K562 (cell line): ENCODE results near the gene CCDC50. TPM values are rescaled to one million over a fixed set of nuclear protein-coding genes. Genes with fewer than 3 reads are reported as not detected.

Experiments
- ATAC-seq: fragments of 200-7000 bp; cut with Tn5 transposase; 3 replicates; pipeline ENCODE4 v1.9.1; 2020; ENCODE audit warnings: moderate library complexity
- BruUV-seq: library from RNA; stranded (reverse); fragments of 400-500 nt; replicated peaks from 2 replicates; lab custom pipeline; 2021; lab: Mats Ljungman, UMichigan
- CTCF ChIA-PET: fragments of 300-600 bp; formaldehyde crosslinking; extraction: SDS; loops from one replicate; lab custom pipeline; 2021; ENCODE audit warnings: low intra/inter-chr PET ratio; lab: Yijun Ruan, JAX
- POLR2A ChIA-PET: fragments of 300-600, 350-650 bp; sonication (Branson Sonifier 250); formaldehyde crosslinking; extraction: SDS; loops from one replicate; lab custom pipeline; 2021; ENCODE audit warnings: antibody characterized with exemption, inconsistent platforms; lab: Yijun Ruan, JAX
- DNase-seq, 4 experiments: peaks; one replicate each; pipeline versions ENCODE4 v3.0.0 to v3.0.0-alpha.2; 2011 to 2018; ENCODE audit warnings: low spot score in 3 of 4, mixed read lengths in 3 of 4; ENCODE audit errors: extremely low read depth in 1 of 4
- FAIRE-seq: peaks from 2 replicates; lab custom pipeline; 2011; peaks lifted over from hg19 to GRCh38; lab: Jason Lieb, UNC
- H2AFZ ChIP-seq: 2 replicates; pipeline ENCODE4 v1.6.0; 2011; ENCODE audit warnings: low read depth, low read length, control low read depth, inconsistent platforms
- H3K27ac ChIP-seq: fragments of 200-600 bp; 3 replicates; pipeline ENCODE4 v1.8.0; 2011; ENCODE audit warnings: low read depth, mild to moderate bottlenecking, control low read depth, inconsistent platforms, low read length, moderate library complexity, mixed read lengths; ENCODE audit errors: extremely low read depth
- H3K27me3 ChIP-seq, 2 experiments: fragments of 300-600 bp in 1 of 2; 2 replicates in 1 of 2; 3 replicates in 1 of 2; pipeline versions ENCODE4 v1.6.0 to v1.8.0; 2011; ENCODE audit warnings: inconsistent platforms in 2 of 2, low read length in 2 of 2, mild to moderate bottlenecking in 1 of 2, mixed read lengths in 1 of 2, moderate library complexity in 1 of 2; ENCODE audit not compliant: control insufficient read depth in 2 of 2, insufficient read depth in 2 of 2
- H3K36me3 ChIP-seq: fragments of 300-600 bp; 3 replicates; pipeline ENCODE4 v1.8.0; 2011; ENCODE audit warnings: mild to moderate bottlenecking, low read length, inconsistent platforms; ENCODE audit not compliant: control insufficient read depth, insufficient read depth
- H3K4me1 ChIP-seq, 2 experiments: fragments of 200-600 bp in 1 of 2; replicated peaks in 1 of 2; 2 replicates in 1 of 2; 3 replicates in 1 of 2; pipeline versions ENCODE4 v1.5.1 to v1.8.0; 2011; ENCODE audit warnings: inconsistent platforms in 2 of 2, low read length in 2 of 2, mild to moderate bottlenecking in 1 of 2, mixed read lengths in 1 of 2, moderate library complexity in 1 of 2; ENCODE audit not compliant: control insufficient read depth in 2 of 2, insufficient read depth in 2 of 2
- H3K4me2 ChIP-seq: 2 replicates; pipeline ENCODE4 v1.6.1; 2011; ENCODE audit warnings: low read length, control low read depth, inconsistent platforms, mixed read lengths; ENCODE audit not compliant: insufficient read depth
- H3K4me3 ChIP-seq: fragments of 200-600 bp; sonication (generic), shearing (Covaris generic); 2 replicates; pipeline ENCODE4 v1.5.1; 2016; ENCODE audit warnings: control low read depth, inconsistent platforms
- H3K79me2 ChIP-seq: fragments of 200-600 bp; 3 replicates; pipeline ENCODE4 v1.8.0; 2011; ENCODE audit warnings: low read length, inconsistent platforms; ENCODE audit not compliant: control insufficient read depth, insufficient read depth
- H3K9ac ChIP-seq, 2 experiments: 2 replicates each; pipeline versions ENCODE4 v1.6.0 to v1.6.1; 2011; ENCODE audit warnings: low read depth in 2 of 2, low read length in 2 of 2, control low read depth in 1 of 2, inconsistent platforms in 1 of 2, mild to moderate bottlenecking in 1 of 2, mixed read lengths in 1 of 2; ENCODE audit not compliant: insufficient read depth in 1 of 2
- H3K9me1 ChIP-seq: one replicate; pipeline ENCODE4 v1.6.0; 2011; ENCODE audit warnings: inconsistent platforms, mild to moderate bottlenecking, low read length, moderate library complexity; ENCODE audit not compliant: control insufficient read depth, insufficient read depth
- H3K9me3 ChIP-seq: replicated peaks from 2 replicates; pipeline ENCODE4 v1.5.1; 2011; ENCODE audit warnings: low read depth, low read length, inconsistent platforms; ENCODE audit not compliant: control insufficient read depth, insufficient read depth
- H4K20me1 ChIP-seq: replicated peaks from 2 replicates; pipeline ENCODE4 v1.6.1; 2011; ENCODE audit warnings: low read length, inconsistent platforms, mixed read lengths; ENCODE audit not compliant: control insufficient read depth, insufficient read depth
- BRD9 ChIP-seq: fragments of 450-650 bp; IDR thresholded peaks from 2 replicates; pipeline ENCODE4 v1.6.1; 2018; ENCODE audit warnings: low read depth; ENCODE audit not compliant: partially characterized antibody
- CAMTA2 ChIP-seq: fragments of 250-450 bp; sonication (Bioruptor Pico); conservative IDR thresholded peaks from 2 replicates; pipeline ENCODE4 v1.5.1; 2022
- CREBBP ChIP-seq: IDR thresholded peaks from one replicate; pipeline ENCODE4 v1.6.1; 2012; ENCODE audit warnings: low read depth, mild to moderate bottlenecking, control low read depth, inconsistent platforms, low read length
- FOS ChIP-seq: IDR thresholded peaks from 3 replicates; pipeline ENCODE4 v1.6.1; 2011; ENCODE audit not compliant: insufficient read length; ENCODE audit errors: extremely low read depth
- LEF1 ChIP-seq: fragments of 450-650 bp; IDR thresholded peaks from 2 replicates; pipeline ENCODE4 v1.6.1; 2016; ENCODE audit warnings: mild to moderate bottlenecking
- NCOA2 ChIP-seq, 2 experiments: fragments of 450-650 bp; IDR thresholded peaks; 2 replicates each; pipeline ENCODE4 v1.6.1; 2018; ENCODE audit warnings: mild to moderate bottlenecking in 2 of 2, moderate library complexity in 1 of 2; ENCODE audit not compliant: partially characterized antibody in 2 of 2
- NR3C1 ChIP-seq: sonication (generic); formaldehyde crosslinking; IDR thresholded peaks from 2 replicates; pipeline ENCODE4 v1.8.1; 2022; ENCODE audit warnings: missing genetic modification reagents
- PHTF2 ChIP-seq: fragments of 250-450 bp; sonication (Bioruptor Pico); IDR thresholded peaks from 2 replicates; pipeline ENCODE4 v1.5.0; 2021; ENCODE audit warnings: mild to moderate bottlenecking
- POLR2B ChIP-seq: fragments of 450-650 bp; IDR thresholded peaks from 2 replicates; pipeline ENCODE4 v1.6.1; 2018; ENCODE audit warnings: low read depth; ENCODE audit not compliant: partially characterized antibody
- POLR2H ChIP-seq: IDR thresholded peaks from 2 replicates; pipeline ENCODE4 v1.6.1; 2016; ENCODE audit warnings: missing genetic modification characterization, low read depth, mild to moderate bottlenecking, control low read depth, missing compliant biosample characterization, moderate library complexity
- POU5F1 ChIP-seq: fragments of 150-350 bp; IDR thresholded peaks from 2 replicates; pipeline ENCODE4 v1.6.1; 2014; ENCODE audit warnings: borderline replicate concordance, low read length, low read depth, mild to moderate bottlenecking; ENCODE audit not compliant: partially characterized antibody
- PURB ChIP-seq: sonication (generic); formaldehyde crosslinking; IDR thresholded peaks from 2 replicates; pipeline ENCODE4 v1.9.0; 2021; ENCODE audit warnings: low read depth, mild to moderate bottlenecking, missing genetic modification reagents
- RB1 ChIP-seq: fragments of 450-650 bp; IDR thresholded peaks from 2 replicates; pipeline ENCODE4 v1.6.1; 2017; ENCODE audit warnings: low read depth, mild to moderate bottlenecking
- SMARCE1 ChIP-seq: fragments of 450-650 bp; IDR thresholded peaks from 2 replicates; pipeline ENCODE4 v1.7.1; 2016; ENCODE audit warnings: mild to moderate bottlenecking
- SRSF9 ChIP-seq: fragments of 200-400 bp; formaldehyde crosslinking; IDR thresholded peaks from 2 replicates; pipeline ENCODE4 v1.6.1; 2017; ENCODE audit warnings: low read depth, low read length, borderline replicate concordance
- ZFPM2 ChIP-seq: fragments of 250-450 bp; sonication (Bioruptor Pico); IDR thresholded peaks from 2 replicates; pipeline ENCODE4 v1.5.1; 2022; ENCODE audit warnings: mild to moderate bottlenecking
- ZNF436 ChIP-seq: fragments of 250-450, 450-650 bp; sonication (Bioruptor Pico); formaldehyde crosslinking; IDR thresholded peaks from 2 replicates; pipeline ENCODE4 v1.7.0; 2020; ENCODE audit warnings: mild to moderate bottlenecking
- WGBS: fragments of 100-300 bp; shearing (Covaris generic); methylation state at CpG from one replicate; pipeline ENCODE4 v1.1.6; 2016; ENCODE audit warnings: low coverage, mixed read lengths; ENCODE audit not compliant: insufficient coverage; ENCODE audit errors: missing lambda C conversion rate; 5-methylcytosine and 5-hydroxymethylcytosine counted together
- in situ Hi-C: fragments of 300-500 bp; cut with MboI; formaldehyde crosslinking; loops from 4 replicates; pipeline ENCODE4 v1.15.0; 2018; ENCODE audit warnings: inconsistent platforms, mixed read lengths
- intact Hi-C: fragments of 100-400 bp; cut with micrococcal nuclease; formaldehyde crosslinking; loops from 2 replicates; pipeline ENCODE4 v1.14.2; 2022
- polyA plus RNA-seq, 8 experiments: library from polyadenylated mRNA; depleted of rRNA in 4 of 8; stranded (reverse) in 5 of 8; unstranded in 3 of 8; fragments of >200 nt; fragmentation: Nextera tagmentation in 2 of 8; fragmentation: Illumina TruSeq in 1 of 8; extraction: Ambion mirVana in 2 of 8; extraction: Trizol in 1 of 8; gene quantifications; 2 replicates each; pipeline versions ENCODE4 v1.2.1 to v1.2.3, GENCODE V29; 2011 to 2014; ENCODE audit warnings: inconsistent platforms in 1 of 8, missing spikeins in 1 of 8
- total RNA-seq, 7 experiments: library from RNA; depleted of rRNA in 6 of 7; stranded (reverse); fragments of >200 nt in 6 of 7; fragmentation: Illumina TruSeq in 2 of 7; extraction: Trizol in 2 of 7; gene quantifications; 2 replicates each; pipeline versions ENCODE4 v1.2.1 to v1.2.3, GENCODE V29; 2011 to 2021; ENCODE audit warnings: low replicate concordance in 1 of 7
- TF ChIP-seq, protein P1 (sequence below): sonication (generic); formaldehyde crosslinking; IDR thresholded peaks from 2 replicates; pipeline ENCODE4 v1.8.1; 2023; ENCODE audit warnings: mild to moderate bottlenecking, missing genetic modification reagents
- TF ChIP-seq, protein P2 (sequence below): fragments of 250-450 bp; sonication (Bioruptor Pico); IDR thresholded peaks from 2 replicates; pipeline ENCODE4 v1.5.0; 2022; ENCODE audit warnings: mild to moderate bottlenecking

Gene CCDC50
- total and polyA plus RNA-seq, 9 of the 15 experiments (the other 6 are each of a cell fraction or from before 2014, with no cell fraction given), result 8.4 to 63.4 (median 40.4) TPM

DNA sequence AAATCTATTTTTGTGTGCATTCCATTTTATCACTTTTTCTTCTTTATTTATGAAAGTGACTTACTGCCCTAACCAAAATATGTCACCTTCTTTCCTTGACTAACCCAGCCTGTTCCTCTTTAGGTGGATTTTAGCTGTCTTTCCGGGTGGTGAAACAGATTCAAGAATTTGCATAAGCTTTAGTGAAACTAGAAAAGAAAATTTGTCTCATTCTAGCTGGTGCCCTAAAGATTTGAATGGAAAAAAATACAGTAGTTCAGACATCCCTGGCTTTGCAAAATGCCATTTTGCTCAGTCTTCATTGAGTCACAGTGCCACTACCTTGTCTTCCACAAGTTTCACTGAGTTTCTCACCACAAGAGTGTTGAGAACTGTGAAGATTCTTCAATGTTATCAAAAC, 28.2 kb upstream of the CCDC50 start (continued):
- TF ChIP-seq SRSF9, result no peak
- no peak for TF ChIP-seq LEF1
- no peak for TF ChIP-seq FOS

DNA sequence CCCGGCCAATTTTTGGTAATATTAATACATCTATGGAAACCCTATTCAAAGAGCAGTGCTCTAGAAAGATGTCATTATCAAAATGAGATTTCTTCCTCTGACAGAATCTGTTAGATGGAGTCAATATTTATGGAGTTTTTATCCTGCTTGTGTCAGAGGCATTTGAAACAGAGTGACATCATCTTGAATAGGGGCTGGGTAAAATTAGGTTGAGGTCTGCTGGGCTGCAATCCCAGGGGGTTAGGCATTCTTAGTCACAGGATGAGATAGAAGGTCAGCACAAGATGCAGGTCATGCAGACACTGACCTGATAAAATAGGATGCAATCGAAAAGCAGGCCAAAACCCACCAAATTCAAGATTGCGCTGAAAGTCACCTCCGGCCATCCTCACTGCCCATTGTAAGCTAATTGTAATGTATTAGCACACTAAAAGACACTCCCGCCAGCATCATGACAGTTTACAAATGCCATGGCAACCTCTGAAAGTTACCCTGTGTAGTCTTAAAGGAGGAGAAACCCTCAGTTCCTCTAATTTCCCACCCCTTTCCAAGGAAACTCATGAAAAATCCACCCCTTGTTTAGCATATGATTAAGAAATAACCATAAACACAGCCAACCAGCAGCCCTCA, 27.3 kb upstream of the CCDC50 start:
- intact Hi-C loops (no loop called here), in situ Hi-C loops (no loop called here)
- Histone ChIP-seq H3K4me1 (no peaks in the 10 kb centered on the region), H4K20me1 (no peaks in the 10 kb centered on the region), H3K4me2 (no peak overlapping the region), H3K9ac (no peak overlapping the region), H3K79me2 (no peaks in the 10 kb centered on the region), H3K36me3 (no peaks in the 10 kb centered on the region), H3K27ac (no peak overlapping the region), H2AFZ (no peak overlapping the region), H3K9me1 (no peaks in the 10 kb centered on the region), H3K4me3 (no peak overlapping the region), H3K9me3 (no peaks in the 10 kb centered on the region), H3K27me3 (peaks cover 0 to 7% of the 10 kb centered on the region in 2 experiments; a peak in 2 of 5 replicates)
- no peak for DNase-seq
- FAIRE-seq, result no peak
- BruUV-seq, result no TSS peak
- ChIA-PET POLR2A (no interaction called here), CTCF (no interaction called here)
- 3% methylated on average over 5 of the region's 5 CpGs for WGBS
- ATAC-seq, result no peak
- no peak for TF ChIP-seq POLR2H (tag)
- TF ChIP-seq ZFPM2 (CRISPR knock-in tag), result no peak
- no peak for TF ChIP-seq POU5F1
- no peak for TF ChIP-seq POLR2B
- TF ChIP-seq PURB (CRISPR knock-in tag), result no peak
- TF ChIP-seq CREBBP, result no peak
- no peak for TF ChIP-seq NR3C1
- no peak for TF ChIP-seq BRD9
- TF ChIP-seq CAMTA2 (CRISPR knock-in tag), result no peak
- TF ChIP-seq, protein P1, sequence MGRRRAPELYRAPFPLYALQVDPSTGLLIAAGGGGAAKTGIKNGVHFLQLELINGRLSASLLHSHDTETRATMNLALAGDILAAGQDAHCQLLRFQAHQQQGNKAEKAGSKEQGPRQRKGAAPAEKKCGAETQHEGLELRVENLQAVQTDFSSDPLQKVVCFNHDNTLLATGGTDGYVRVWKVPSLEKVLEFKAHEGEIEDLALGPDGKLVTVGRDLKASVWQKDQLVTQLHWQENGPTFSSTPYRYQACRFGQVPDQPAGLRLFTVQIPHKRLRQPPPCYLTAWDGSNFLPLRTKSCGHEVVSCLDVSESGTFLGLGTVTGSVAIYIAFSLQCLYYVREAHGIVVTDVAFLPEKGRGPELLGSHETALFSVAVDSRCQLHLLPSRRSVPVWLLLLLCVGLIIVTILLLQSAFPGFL (CRISPR knock-in tag), result no peak
- no peak for TF ChIP-seq ZNF436 (CRISPR knock-in tag)
- TF ChIP-seq, protein P2, sequence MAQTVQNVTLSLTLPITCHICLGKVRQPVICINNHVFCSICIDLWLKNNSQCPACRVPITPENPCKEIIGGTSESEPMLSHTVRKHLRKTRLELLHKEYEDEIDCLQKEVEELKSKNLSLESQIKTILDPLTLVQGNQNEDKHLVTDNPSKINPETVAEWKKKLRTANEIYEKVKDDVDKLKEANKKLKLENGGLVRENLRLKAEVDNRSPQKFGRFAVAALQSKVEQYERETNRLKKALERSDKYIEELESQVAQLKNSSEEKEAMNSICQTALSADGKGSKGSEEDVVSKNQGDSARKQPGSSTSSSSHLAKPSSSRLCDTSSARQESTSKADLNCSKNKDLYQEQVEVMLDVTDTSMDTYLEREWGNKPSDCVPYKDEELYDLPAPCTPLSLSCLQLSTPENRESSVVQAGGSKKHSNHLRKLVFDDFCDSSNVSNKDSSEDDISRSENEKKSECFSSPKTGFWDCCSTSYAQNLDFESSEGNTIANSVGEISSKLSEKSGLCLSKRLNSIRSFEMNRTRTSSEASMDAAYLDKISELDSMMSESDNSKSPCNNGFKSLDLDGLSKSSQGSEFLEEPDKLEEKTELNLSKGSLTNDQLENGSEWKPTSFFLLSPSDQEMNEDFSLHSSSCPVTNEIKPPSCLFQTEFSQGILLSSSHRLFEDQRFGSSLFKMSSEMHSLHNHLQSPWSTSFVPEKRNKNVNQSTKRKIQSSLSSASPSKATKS (CRISPR knock-in tag), result no peak
- no peak for TF ChIP-seq NCOA2 (IDR thresholded peaks at IDR 0.05; ENCODE audit: partially characterized antibody in 2 of 2)
- no peak for TF ChIP-seq PHTF2 (CRISPR knock-in tag)
- no peak for TF ChIP-seq SMARCE1
- no peak for TF ChIP-seq RB1
